Keratinocyte (primary cell): ENCODE data around the gene IGFALS. TPM values are rescaled to one million over a fixed set of nuclear protein-coding genes. Genes with fewer than 3 reads are reported as not detected.

Source experiments
- DNase-seq: peaks from one replicate; pipeline ENCODE4 v3.0.0-alpha.2; 2011; ENCODE audit warnings: low read depth, missing footprints, low spot score
- FAIRE-seq: peaks from 2 replicates; lab custom pipeline; 2011; peaks lifted over from hg19 to GRCh38; lab: Jason Lieb, UNC
- H2AFZ ChIP-seq: 2 replicates; pipeline ENCODE4 v1.6.0; 2012; ENCODE audit warnings: low read length, control low read depth, inconsistent platforms; ENCODE audit not compliant: control insufficient read depth
- H3K27ac ChIP-seq: 2 replicates; pipeline ENCODE4 v1.5.1; 2011; ENCODE audit warnings: low read length; ENCODE audit not compliant: control insufficient read depth, insufficient read depth
- H3K27me3 ChIP-seq: 3 replicates; pipeline ENCODE4 v1.6.0; 2011; ENCODE audit warnings: low read length; ENCODE audit not compliant: control insufficient read depth, insufficient read depth; ENCODE audit errors: extremely low read depth
- H3K36me3 ChIP-seq, 2 experiments: 2 replicates in 1 of 2; 3 replicates in 1 of 2; pipeline ENCODE4 v1.5.1; 2011; ENCODE audit warnings: low read length in 2 of 2, mild to moderate bottlenecking in 1 of 2; ENCODE audit not compliant: control insufficient read depth in 2 of 2, insufficient read depth in 2 of 2; ENCODE audit errors: extremely low read depth in 1 of 2
- H3K4me1 ChIP-seq: 3 replicates; pipeline ENCODE4 v1.5.1; 2011; ENCODE audit warnings: low read length; ENCODE audit not compliant: control insufficient read depth, insufficient read depth; ENCODE audit errors: extremely low read depth
- H3K4me2 ChIP-seq: 3 replicates; pipeline ENCODE4 v1.6.0; 2011; ENCODE audit warnings: low read depth, low read length; ENCODE audit not compliant: control insufficient read depth, insufficient read depth; ENCODE audit errors: extremely low read depth
- H3K4me3 ChIP-seq, 3 experiments: fragments of 200-600 bp in 1 of 3; sonication (generic) in 1 of 3; 2 replicates in 2 of 3; 3 replicates in 1 of 3; pipeline ENCODE4 v1.5.1; 2011 to 2016; ENCODE audit warnings: low read length in 3 of 3, mild to moderate bottlenecking in 3 of 3, control low read depth in 2 of 3, inconsistent platforms in 1 of 3, low read depth in 1 of 3, mixed read lengths in 1 of 3, mixed run types in 1 of 3, moderate library complexity in 1 of 3; ENCODE audit not compliant: control insufficient read depth in 2 of 3, insufficient read depth in 2 of 3; ENCODE audit errors: extremely low read depth in 1 of 3
- H3K79me2 ChIP-seq: 2 replicates; pipeline ENCODE4 v1.6.0; 2012; ENCODE audit warnings: low read length; ENCODE audit not compliant: control insufficient read depth, insufficient read depth
- H3K9ac ChIP-seq: 3 replicates; pipeline ENCODE4 v1.6.0; 2011; ENCODE audit warnings: low read length; ENCODE audit not compliant: control insufficient read depth, insufficient read depth; ENCODE audit errors: extremely low read depth
- H3K9me1 ChIP-seq: 3 replicates; pipeline ENCODE4 v1.6.0; 2011; ENCODE audit warnings: low read length; ENCODE audit not compliant: control insufficient read depth, insufficient read depth; ENCODE audit errors: extremely low read depth
- H3K9me3 ChIP-seq: 2 replicates; pipeline ENCODE4 v1.5.1; 2012; ENCODE audit warnings: low read depth, low read length; ENCODE audit not compliant: control insufficient read depth
- H4K20me1 ChIP-seq: 3 replicates; pipeline ENCODE4 v1.6.0; 2011; ENCODE audit warnings: low read length; ENCODE audit not compliant: control insufficient read depth, insufficient read depth; ENCODE audit errors: extremely low read depth
- EZH2 ChIP-seq: IDR thresholded peaks from one replicate; pipeline ENCODE4 v1.6.1; 2012; ENCODE audit warnings: inconsistent platforms, mild to moderate bottlenecking, low read length, moderate library complexity
- dilution Hi-C: fragments of 300-500 bp; cut with MboI; formaldehyde crosslinking; loops from one replicate; pipeline ENCODE4 v1.7.0; 2020; ENCODE audit warnings: low sequenced_read_pairs; ENCODE audit not compliant: extremely low pct_ligation_motif_present
- polyA plus RNA-seq, 5 experiments: library from polyadenylated mRNA; depleted of rRNA in 3 of 5; stranded (reverse) in 3 of 5; stranded (forward) in 1 of 5; unstranded in 1 of 5; fragments of >200 nt; gene quantifications; 1 replicate in 1 of 5; 2 replicates in 3 of 5; 3 replicates in 1 of 5; pipeline versions ENCODE4 v1.2.1 to v1.2.3, GENCODE V29; 2011 to 2012; ENCODE audit warnings: missing spikeins in 2 of 5, low read depth in 1 of 5, low replicate concordance in 1 of 5
- TF ChIP-seq, protein P1 (sequence below), 3 experiments: IDR thresholded peaks in 1 of 3; conservative IDR thresholded peaks in 1 of 3; optimal IDR thresholded peaks in 1 of 3; 2 replicates in 2 of 3; 3 replicates in 1 of 3; pipeline versions ENCODE3 to v1.5.1; 2011; ENCODE audit warnings: low read length in 3 of 3, mild to moderate bottlenecking in 3 of 3, moderate library complexity in 2 of 3, control low read depth in 1 of 3, inconsistent platforms in 1 of 3; ENCODE audit not compliant: insufficient read depth in 2 of 3; ENCODE audit errors: extremely low read depth in 1 of 3

The IGFALS gene
- polyA plus RNA-seq, 1 donor (not counting 4 experiments of a cell fraction or from before 2014, with no cell fraction given): not detected

DNA sequence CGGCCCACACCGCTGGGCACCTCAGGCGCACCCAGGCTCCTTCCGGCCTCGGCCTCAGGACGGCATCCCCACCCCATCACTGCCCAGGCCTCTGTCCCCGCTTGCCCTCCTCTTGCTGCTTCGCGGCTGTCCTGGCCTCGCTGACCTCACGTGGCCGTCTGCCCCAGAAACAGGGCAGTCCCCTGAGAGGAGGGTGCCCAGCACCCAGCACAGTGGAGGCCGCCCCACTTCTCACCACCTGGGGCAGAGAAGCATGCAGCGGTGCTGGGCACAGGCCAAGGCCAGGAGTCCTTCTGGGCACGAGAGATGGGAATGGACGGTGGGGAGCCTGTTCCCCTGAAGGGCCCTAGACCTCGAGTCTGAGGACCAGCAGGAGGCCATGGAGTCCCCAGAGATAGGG, 24.2 kb upstream of the IGFALS start:
- Histone ChIP-seq H2AFZ (no peak overlapping the region), H3K4me2 (no peak overlapping the region), H3K27me3 (no peaks in the 10 kb centered on the region), H3K9ac (no peak overlapping the region), H4K20me1 (no peaks in the 10 kb centered on the region), H3K36me3 (peaks cover 0 to 14% of the 10 kb centered on the region in 2 experiments), H3K27ac (no peak overlapping the region), H3K4me1 (no peaks in the 10 kb centered on the region), H3K4me3 (no peak overlapping the region), H3K9me3 (no peaks in the 10 kb centered on the region), H3K9me1 (no peaks in the 10 kb centered on the region), H3K79me2 (no peaks in the 10 kb centered on the region)
- FAIRE-seq: no peak
- DNase-seq: no peak
- TF ChIP-seq, protein P1, sequence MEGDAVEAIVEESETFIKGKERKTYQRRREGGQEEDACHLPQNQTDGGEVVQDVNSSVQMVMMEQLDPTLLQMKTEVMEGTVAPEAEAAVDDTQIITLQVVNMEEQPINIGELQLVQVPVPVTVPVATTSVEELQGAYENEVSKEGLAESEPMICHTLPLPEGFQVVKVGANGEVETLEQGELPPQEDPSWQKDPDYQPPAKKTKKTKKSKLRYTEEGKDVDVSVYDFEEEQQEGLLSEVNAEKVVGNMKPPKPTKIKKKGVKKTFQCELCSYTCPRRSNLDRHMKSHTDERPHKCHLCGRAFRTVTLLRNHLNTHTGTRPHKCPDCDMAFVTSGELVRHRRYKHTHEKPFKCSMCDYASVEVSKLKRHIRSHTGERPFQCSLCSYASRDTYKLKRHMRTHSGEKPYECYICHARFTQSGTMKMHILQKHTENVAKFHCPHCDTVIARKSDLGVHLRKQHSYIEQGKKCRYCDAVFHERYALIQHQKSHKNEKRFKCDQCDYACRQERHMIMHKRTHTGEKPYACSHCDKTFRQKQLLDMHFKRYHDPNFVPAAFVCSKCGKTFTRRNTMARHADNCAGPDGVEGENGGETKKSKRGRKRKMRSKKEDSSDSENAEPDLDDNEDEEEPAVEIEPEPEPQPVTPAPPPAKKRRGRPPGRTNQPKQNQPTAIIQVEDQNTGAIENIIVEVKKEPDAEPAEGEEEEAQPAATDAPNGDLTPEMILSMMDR (optimal IDR thresholded peaks at IDR 0.05 in 1 of 3, IDR thresholded peaks at IDR 0.05 in 1 of 3, conservative IDR thresholded peaks at IDR 0.05 in 1 of 3; ENCODE audit: extremely low read depth in 1 of 3, insufficient read depth in 2 of 3, low read length in 3 of 3): no peak
- no peak for TF ChIP-seq EZH2
- dilution Hi-C loops: no loop called here

DNA sequence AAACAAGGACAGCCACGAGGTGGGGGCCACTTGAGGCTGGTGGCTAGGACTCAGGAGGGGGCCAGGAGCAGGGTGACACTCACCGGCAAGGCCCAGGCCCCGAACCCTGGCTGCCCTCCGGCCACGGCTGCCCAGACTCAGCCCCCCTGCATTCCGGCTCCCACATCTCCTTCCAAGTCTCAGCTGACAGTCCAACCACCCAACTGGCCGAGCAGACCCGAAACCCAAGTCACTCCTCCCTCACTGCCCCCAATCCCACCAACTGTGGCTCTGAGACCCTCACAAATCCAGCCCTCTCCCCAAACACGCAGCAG, 23.7 kb upstream of the IGFALS start:
- Histone ChIP-seq H3K9ac (no peak overlapping the region), H3K79me2 (no peaks in the 10 kb centered on the region), H3K36me3 (peaks cover 0 to 14% of the 10 kb centered on the region in 2 experiments)

More for the DNA sequence above, 23.7 kb upstream of the IGFALS start:
- Histone ChIP-seq H3K4me3 (no peak overlapping the region), H3K9me1 (no peaks in the 10 kb centered on the region), H3K4me1 (no peaks in the 10 kb centered on the region), H3K4me2 (no peak overlapping the region), H3K27ac (no peak overlapping the region), H3K9me3 (no peaks in the 10 kb centered on the region), H2AFZ (no peak overlapping the region), H4K20me1 (no peaks in the 10 kb centered on the region), H3K27me3 (no peaks in the 10 kb centered on the region)
- DNase-seq: no peak
- no peak for FAIRE-seq
- TF ChIP-seq EZH2: no peak
- TF ChIP-seq, protein P1 (optimal IDR thresholded peaks at IDR 0.05 in 1 of 3, IDR thresholded peaks at IDR 0.05 in 1 of 3, conservative IDR thresholded peaks at IDR 0.05 in 1 of 3; ENCODE audit: extremely low read depth in 1 of 3, insufficient read depth in 2 of 3, low read length in 3 of 3): no peak
- dilution Hi-C loops: no loop called here
